Neural crest cell (in vitro differentiated cells): ENCODE results near the gene DKKL1. TPM values are rescaled to one million over a fixed set of nuclear protein-coding genes. Genes with fewer than 3 reads are reported as not detected.
A peak's percentile ranks its signal among the peaks of the same experiment; 100 is the strongest.

Experiments
- DNase-seq: peaks from one replicate; pipeline ENCODE4 v3.0.0; 2021; ENCODE audit warnings: low read depth, mixed read lengths, low spot score
- H3K27ac Mint-ChIP-seq: one replicate; pipeline ENCODE4 v1.8.0; 2021; ENCODE audit warnings: mild to moderate bottlenecking, mixed read lengths; ENCODE audit not compliant: unreplicated experiment
- H3K27me3 Mint-ChIP-seq: 2 replicates; pipeline ENCODE4 v1.8.0; 2021; ENCODE audit warnings: low read depth, mild to moderate bottlenecking, mixed read lengths
- H3K36me3 Mint-ChIP-seq: 2 replicates; pipeline ENCODE4 v1.8.0; 2021; ENCODE audit warnings: low read depth, mild to moderate bottlenecking, mixed read lengths
- H3K4me1 Mint-ChIP-seq: 2 replicates; pipeline ENCODE4 v1.8.0; 2021; ENCODE audit warnings: mixed read lengths
- H3K4me3 Mint-ChIP-seq: one replicate; pipeline ENCODE4 v1.8.0; 2021; ENCODE audit warnings: mild to moderate bottlenecking, mixed read lengths
- H3K9me3 Mint-ChIP-seq: 2 replicates; pipeline ENCODE4 v1.8.0; 2021; ENCODE audit warnings: mixed read lengths
- CTCF ChIP-seq: fragments of 200-600 bp; sonication (generic); conservative IDR thresholded peaks from 2 replicates; pipeline ENCODE4 v1.5.0; 2021; ENCODE audit warnings: antibody characterized with exemption, mild to moderate bottlenecking
- total RNA-seq: library from RNA; stranded (reverse); gene quantifications from 2 replicates; pipeline ENCODE4 v1.2.1, GENCODE V29; 2021

Gene DKKL1
- total RNA-seq, 1 donor from 2014 or later = 2.0 TPM

GRCh38 chr19:49391581-49392399, 28.1 kb downstream of the DKKL1 start:
- Mint-ChIP-seq H3K4me1 (peaks cover 4% of the 10 kb centered on the region), H3K4me3 (no peak overlapping the region), H3K27ac (no peak overlapping the region), H3K27me3 (peaks cover 17% of the 10 kb centered on the region), H3K9me3 (no peaks in the 10 kb centered on the region), H3K36me3 (no peaks in the 10 kb centered on the region)
- DNase-seq = peak; percentile 67
- peak; percentile 90 for TF ChIP-seq CTCF

- Mint-ChIP-seq H3K4me3 (no peak overlapping the region), H3K4me1 (peaks cover 4% of the 10 kb centered on the region), H3K27ac (no peak overlapping the region), H3K36me3 (no peaks in the 10 kb centered on the region), H3K9me3 (no peaks in the 10 kb centered on the region), H3K27me3 (peaks cover 17% of the 10 kb centered on the region)
- TF ChIP-seq CTCF = no peak
- DNase-seq = no peak
Measured at GRCh38 chr19:49393881-49394280, 30.2 kb downstream of the DKKL1 start.

- peaks cover 4% of the 10 kb centered on the region for H3K4me1 Mint-ChIP-seq
- no peaks in the 10 kb centered on the region for H3K9me3 Mint-ChIP-seq
- no peak for DNase-seq
- no peak overlapping the region for H3K4me3 Mint-ChIP-seq
- no peak overlapping the region for H3K27ac Mint-ChIP-seq
- no peaks in the 10 kb centered on the region for H3K36me3 Mint-ChIP-seq
- H3K27me3 Mint-ChIP-seq = peaks cover 14% of the 10 kb centered on the region
- no peak for TF ChIP-seq CTCF
Measured at GRCh38 chr19:49395581-49396407, 32.1 kb downstream of the DKKL1 start.

- no peak for TF ChIP-seq CTCF
- no peaks in the 10 kb centered on the region for H3K36me3 Mint-ChIP-seq
- DNase-seq = no peak
- no peak overlapping the region for H3K27ac Mint-ChIP-seq
- peaks cover 2% of the 10 kb centered on the region for H3K4me1 Mint-ChIP-seq
- peaks cover 10% of the 10 kb centered on the region for H3K27me3 Mint-ChIP-seq
- H3K4me3 Mint-ChIP-seq = no peak overlapping the region
- H3K9me3 Mint-ChIP-seq = no peaks in the 10 kb centered on the region
Measured at GRCh38 chr19:49396738-49397505, 33.2 kb downstream of the DKKL1 start.

- no peaks in the 10 kb centered on the region for H3K36me3 Mint-ChIP-seq
- no peak overlapping the region for H3K27ac Mint-ChIP-seq
- TF ChIP-seq CTCF = no peak
- no peaks in the 10 kb centered on the region for H3K4me1 Mint-ChIP-seq
- peaks cover 2% of the 10 kb centered on the region for H3K27me3 Mint-ChIP-seq
- H3K9me3 Mint-ChIP-seq = no peaks in the 10 kb centered on the region
- DNase-seq = no peak
- no peak overlapping the region for H3K4me3 Mint-ChIP-seq
Measured at GRCh38 chr19:49398001-49398615, 34.4 kb downstream of the DKKL1 start.
